GM21360 (cell line): ENCODE results near the gene ME1.
"Not testable (repeated sequence)": the region's sequence is repeated elsewhere in the genome, so short reads cannot be mapped to it uniquely, and the experiment has no call there.

Source experiments
- ATAC-seq: cut with Tn5 transposase; IDR thresholded peaks from one replicate; pipeline ENCODE4 v1.9.1; 2021; ENCODE audit warnings: mild to moderate bottlenecking, moderate library complexity; ENCODE audit not compliant: unreplicated experiment

ME1 gene

DNA sequence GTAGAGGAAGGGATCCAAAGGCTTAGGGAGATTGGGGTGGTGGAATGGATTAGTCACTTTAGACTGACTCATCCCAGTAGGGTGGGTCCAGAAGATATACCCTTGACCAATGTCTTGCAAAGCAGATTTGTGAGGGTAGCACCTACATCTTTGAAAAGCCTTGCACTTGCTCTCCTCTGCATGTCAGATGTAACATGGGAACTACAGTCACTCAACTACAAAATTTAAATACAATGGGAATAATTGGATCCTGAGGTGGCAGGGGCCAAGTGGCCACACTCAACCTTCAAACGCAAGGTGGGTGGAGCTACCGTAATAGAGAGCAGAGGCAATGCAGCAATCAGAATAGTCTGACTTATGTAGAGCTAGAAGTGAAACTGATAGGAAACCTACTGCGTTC lies 71.2 kb downstream of the ME1 start:
- ATAC-seq, result no peak

DNA sequence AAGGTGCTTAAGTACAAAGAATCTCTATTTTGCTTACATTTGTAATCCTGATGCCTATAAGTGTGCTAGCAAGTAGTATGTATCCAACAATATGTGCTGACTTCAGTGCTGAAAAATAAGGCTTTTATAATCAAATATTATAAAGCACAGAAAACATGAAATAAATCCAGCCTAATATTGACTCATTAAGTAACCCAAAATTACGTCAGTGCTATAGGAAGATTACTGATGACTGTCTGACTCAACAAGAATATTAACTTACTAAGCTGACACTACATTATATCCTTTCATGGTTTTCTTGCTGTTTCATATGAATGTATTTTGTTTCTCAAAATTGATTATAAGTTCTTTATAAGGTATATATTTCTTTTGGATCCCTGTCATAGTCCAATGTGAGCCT lies 76.1 kb downstream of the ME1 start:
- ATAC-seq, result no peak

DNA sequence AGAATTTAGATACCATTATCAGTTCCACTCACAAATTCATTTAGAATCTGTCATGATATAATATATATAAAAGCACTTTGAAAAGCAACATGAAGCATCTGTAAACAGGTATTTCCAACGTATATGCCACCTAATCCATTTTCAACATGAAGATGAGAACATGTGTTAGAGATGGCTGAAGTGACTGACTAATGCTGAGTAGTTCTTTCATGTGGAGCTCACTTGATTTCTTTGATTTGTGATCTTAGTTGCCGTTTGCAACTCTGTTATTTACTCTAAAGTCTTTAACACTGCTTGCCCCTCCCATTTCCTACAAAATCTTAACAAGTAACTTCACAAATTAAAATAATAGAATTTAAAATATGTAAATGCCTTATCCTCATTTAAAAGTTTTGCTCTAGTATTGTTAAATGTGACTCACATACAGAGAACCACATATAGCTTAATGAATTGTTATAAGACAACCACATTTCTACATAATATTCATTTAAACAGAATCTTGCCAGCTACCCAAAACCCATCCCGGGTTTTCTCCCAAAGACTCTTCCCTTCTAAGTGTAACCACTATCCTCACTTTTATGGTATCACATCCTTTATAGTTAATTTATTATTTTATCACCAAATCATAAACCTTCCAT lies 78.3 kb downstream of the ME1 start:
- ATAC-seq, result no peak

DNA sequence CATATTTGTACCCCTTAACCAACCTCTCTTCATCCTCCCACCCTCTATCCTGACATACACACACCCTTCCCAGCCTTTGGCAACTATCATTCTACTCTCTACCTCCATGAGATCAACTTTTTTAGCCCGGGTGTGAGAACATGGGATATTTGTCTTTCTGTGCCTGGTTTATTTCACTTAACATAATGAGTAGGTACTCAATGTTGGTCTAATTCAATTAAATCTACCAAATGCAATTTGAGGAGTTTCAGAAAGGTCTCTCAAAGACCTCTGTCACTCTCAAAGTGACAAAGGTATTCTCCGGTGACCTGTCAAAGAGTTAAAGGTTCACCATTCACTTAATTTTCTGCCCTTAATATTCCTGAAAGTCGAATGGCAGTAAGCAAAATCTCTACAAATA lies 87.7 kb downstream of the ME1 start:
- no peak for ATAC-seq

DNA sequence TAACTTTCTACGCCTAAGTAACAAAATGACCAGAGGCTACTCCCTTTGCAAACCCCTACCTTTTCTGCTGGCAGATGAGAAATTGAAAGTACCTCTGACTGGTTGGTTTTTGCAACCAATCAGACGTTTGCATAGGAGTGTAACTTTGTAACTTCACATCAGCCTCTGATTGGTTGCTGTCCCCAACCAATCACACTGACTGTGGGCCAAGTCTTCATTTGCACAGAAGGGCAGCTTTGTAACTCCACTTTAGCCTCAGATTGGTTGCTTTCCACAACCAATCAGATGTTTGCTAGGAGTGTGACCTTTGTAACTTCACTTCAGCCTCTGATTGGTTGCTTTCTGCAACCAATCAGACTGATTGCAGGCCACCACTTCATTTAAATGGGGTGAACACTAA lies 89.1 kb downstream of the ME1 start:
- no peak for ATAC-seq

DNA sequence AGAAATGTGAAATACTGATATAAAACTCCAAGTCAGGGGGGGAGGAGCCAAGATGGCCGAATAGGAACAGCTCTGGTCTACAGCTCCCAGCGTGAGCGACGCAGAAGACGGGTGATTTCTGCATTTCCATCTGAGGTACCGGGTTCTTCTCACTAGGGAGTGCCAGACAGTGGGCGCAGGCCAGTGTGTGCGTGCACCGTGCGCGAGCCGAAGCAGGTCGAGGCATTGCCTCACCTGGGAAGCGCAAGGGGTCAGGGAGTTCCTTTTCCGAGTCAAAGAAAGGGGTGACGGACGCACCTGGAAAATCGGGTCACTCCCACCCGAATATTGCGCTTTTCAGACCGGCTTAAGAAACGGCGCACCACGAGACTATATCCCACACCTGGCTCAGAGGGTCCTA lies 96.9 kb downstream of the ME1 start:
- ATAC-seq, result not testable (repeated sequence)

DNA sequence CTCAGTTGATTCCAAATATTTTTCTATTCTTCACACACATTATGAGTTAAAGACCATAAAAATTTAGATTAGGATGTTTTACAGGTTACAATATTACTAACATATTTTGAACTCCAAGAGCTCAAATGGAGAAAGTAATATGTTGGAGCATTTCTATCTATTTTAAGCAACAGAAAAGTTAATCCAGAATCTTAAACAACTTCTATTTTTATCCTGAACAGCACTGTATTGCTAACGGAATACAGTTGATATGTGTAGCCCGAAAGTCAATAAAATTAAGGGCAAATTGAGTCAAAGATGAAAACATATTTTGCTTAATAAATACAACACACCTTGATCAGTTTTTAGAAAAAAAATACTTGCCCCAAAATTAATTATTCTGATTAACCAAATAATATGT lies 97.4 kb downstream of the ME1 start:
- no peak for ATAC-seq

DNA sequence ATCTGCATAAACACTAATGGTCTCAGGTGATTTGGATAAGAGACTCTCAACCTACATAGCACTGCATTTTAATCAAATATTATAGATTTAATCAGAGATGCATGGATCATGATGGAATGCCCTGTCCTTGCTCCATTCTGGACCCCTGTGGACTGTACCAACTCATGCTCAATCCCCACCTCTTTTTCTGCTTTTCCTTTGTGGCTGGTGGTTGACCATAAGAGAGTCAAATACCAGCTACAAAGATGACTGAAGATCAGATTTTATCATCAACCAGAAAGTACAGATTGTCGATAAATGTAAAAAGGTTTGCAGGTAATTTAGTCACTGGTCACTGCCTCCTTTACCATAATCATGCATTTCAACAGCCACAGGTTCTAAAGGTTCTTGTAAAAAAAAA lies 116.2 kb downstream of the ME1 start:
- ATAC-seq, result no peak

DNA sequence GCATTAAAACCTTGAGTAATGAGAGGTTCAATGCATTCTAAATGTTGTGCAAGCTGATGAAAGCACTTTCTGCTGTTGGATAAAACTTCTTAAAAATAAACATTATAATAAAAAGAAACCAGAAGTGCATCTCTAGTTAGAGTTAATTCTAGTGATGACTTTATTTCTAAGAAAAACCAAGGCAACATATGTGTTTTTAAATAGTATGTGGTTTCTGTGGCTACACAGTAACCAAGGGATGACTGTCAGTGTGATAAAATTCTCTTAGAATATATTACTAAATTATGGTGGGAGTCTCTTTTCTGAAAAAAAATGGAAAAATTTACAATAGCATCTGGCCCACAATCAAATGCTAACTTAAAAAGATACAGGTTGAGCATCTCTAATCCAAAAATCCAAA lies 117.0 kb downstream of the ME1 start:
- no peak for ATAC-seq

DNA sequence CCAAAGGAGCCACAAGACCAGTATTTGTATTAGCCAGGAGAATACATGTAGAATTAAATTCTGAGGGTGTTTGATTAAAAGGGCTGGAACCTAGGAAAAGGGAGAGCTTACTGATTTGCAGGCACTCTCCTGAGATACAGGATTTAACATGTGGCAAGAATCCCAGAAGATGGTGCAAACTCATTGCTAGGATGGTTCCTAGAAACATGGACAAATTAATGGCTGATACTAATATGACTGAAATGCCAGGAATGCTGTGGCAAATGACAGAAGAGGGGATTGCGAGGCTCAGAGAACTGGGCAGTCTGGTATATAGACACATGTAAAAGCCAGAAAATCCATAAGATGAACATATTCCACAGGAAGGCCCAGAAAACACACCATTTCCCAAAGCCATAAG lies 119.6 kb downstream of the ME1 start:
- ATAC-seq, result no peak

DNA sequence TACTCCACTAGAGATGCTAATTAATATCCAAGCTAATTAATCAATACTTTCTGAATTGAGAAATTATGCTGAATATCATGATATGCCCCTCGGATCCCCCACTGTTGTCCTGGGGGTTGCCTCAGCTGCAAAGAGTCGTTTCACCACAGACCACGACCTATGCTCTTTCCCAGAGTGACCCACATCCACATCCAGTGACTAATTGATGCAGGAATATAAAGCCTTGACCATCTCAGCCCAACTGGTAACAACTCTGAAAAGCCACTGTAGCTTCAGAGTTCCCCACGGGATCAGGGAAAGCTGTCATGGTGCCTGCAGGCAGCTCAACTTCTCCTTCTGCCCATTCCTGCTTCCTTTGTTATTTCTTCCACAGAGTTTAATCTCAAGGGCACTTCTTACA lies 120.8 kb downstream of the ME1 start:
- no peak for ATAC-seq

DNA sequence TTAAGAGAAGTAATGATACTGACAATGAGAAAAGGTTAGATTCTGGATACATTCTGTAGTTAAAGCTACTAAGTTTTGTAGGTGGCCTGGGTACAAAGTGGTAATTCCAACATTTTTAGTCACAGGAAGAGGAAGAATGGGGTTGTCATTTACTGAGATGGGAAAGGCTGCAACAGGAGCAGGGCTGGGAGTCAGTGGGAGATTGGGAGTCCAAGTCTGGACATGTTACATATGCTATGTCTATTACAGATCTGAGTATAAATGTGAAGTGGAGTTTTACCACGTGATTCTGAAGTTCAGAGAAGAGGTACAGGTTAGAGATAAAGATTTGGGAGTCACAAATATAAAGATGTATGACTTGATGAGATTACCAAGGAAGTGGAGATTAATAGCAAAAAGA lies 121.5 kb downstream of the ME1 start:
- no peak for ATAC-seq

DNA sequence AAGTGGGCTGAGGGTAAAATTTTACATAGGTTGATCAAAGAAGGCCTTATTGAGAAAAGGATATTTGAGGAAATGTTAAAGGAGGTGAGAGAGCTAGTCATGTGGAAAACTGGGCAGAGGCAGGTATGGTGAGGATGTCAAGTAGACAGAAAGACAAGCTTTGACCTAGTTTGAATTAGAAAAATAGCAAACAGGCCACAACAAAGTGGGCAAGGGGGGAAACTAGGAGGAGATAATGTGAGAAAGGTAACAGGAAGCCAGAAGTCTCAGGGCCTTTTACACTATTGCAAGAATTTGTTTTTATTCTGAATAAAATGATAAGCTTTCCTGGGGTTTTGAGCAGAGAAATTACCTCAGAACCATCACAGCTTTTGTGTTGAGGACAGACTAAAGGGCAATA lies 122.0 kb downstream of the ME1 start:
- ATAC-seq, result no peak

DNA sequence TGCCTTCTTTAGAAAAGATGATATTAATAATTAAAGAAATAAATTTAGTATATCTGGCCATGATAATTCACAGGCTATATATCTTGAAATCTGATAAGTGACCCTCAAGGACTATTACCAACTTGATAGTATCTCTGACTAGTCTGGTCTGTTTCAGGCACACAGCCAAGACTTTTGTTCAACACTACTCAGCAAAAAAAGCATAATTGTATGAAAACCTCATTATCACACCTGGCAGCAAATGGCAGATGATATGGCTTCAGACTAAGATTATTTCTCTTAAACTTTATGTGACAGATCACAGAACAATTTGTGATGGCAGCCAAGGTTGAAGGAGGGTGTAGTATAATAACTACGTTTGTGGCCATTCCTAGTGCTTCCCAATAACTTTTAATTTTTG lies 123.0 kb downstream of the ME1 start:
- no peak for ATAC-seq

DNA sequence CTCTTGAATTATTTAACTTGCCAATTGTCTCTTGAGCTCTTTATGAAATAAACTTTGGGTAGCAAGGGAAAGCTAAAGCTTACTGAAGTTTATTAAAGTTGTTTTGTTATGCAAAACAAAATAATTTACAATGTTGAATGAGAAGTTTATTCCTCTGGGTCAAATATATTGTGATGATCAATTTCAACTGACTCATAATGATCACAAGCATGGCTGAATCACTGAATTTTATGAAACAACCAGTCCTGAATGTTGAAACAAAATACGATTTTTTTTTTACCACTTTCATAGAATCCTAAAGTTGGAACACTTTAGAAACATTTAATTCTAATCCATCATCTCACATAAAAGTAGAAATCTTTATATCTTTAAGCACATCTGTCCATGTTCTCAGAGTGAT lies 127.4 kb downstream of the ME1 start:
- no peak for ATAC-seq

DNA sequence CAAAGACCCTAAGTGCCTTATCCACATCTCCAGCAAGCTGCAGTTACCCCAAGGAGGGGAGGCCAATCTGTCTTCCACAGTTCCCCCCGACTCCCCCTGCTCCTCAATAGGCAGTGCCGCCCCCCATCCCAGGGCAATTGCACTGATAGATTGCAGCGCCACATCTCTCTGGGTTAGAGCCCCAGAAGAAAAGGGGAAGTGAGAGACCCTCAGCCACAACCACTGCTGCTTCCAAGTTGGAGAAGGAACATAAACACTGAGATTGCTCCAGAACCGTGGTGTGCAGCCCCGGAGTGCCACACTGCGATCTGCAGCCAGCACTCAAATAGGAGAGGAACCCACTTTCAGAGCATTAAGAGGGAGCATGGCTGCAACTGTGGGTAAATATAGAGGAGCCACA lies 136.2 kb downstream of the ME1 start:
- no peak for ATAC-seq

DNA sequence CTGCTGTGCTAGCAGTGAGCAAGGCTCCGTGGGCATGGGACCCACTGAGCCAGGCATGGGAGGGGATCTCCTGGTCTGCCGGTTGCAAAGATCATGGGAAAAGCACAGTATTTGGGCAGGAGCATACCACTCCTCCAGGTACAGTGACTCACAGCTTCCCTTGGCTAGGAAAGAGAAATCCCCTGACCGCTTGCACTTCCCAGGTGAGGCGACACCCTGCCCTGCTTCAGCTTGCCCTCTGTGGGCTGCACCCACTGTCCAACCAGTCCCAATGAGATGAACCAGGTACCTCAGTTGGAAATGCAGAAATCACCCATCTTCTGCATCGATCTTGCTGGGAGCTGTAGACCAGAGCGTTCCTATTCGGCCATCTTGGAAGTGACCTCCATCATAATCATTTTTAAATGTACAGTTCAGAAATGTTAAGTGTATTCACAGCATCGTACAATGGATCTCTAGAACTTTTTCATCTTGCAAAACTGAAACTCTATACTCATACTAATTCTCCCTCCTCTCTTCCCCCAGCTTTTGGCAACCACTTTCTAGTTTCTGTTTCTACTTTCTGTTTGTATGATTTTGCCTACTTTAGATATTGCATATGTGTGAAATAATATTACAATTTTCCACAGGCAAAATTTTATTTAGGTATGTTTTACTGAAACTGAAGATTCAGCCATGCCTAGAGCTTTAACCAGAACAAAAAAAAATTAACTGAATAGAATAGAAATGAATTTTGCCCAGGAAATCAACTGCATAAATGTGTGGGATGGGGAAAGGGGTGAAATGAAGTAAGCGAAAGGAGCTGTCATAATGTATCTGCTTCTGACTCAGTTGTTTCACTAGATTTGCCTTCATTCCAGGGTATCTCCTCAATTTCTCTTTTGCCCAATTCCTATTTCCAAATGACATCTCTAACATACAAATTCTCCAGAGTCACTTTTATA lies 137.7 kb downstream of the ME1 start:
- peak; percentile 97 for ATAC-seq

DNA sequence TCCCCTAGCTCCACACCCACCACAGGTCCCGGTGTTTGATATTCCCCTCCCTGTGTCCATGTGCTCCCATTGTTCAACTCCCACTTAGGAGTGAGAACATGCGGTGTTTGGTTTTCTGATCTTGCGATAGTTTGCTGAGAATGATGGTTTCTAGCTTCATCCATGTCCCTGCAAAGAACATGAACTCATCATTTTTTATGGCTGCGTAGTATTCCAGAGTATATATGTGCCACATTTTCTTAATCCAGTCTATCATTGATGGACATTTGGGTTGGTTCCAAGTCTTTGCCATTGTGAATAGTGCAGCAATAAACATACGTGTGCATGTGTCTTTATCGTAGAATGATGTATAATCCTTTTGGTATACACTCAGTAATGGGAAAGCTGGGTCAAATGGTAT lies 143.6 kb downstream of the ME1 start:
- not testable (repeated sequence) for ATAC-seq

DNA sequence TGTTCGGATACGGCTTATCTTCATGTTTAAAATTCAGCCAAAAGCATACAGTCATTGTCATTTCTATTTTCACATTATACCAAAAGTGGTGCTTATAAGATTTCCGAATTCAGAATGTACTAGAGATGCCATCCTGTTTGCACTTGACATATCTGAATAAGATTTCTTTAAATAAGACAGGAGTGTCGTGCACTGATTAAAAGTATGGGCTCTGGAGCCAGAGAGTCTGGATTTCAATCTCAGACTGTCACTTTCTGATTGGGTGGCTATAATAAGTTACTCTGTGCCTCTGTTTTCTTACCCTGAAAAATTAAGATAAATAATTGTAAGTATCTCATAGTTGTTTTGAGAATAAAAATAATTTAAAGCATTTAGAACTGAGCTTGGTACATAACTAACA lies 144.9 kb downstream of the ME1 start:
- ATAC-seq, result no peak

DNA sequence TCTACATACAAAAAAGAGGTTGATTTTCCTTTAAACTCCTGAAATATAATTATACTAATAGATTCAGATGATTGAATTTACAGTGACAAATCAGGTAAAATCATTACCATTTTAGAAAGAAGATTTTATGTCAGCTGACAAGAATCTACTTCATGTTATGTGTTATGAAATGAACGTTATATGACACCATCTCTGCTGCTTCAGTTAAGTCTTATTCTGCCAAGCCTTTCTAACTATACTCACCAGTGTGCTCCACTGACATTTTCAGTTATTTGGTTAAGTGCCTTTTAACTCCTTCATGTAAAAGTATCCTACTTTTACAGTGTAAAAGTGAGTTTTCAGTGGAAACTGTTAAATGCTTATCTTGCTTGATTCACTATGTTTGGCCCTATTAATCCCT lies 157.3 kb downstream of the ME1 start:
- ATAC-seq, result no peak

DNA sequence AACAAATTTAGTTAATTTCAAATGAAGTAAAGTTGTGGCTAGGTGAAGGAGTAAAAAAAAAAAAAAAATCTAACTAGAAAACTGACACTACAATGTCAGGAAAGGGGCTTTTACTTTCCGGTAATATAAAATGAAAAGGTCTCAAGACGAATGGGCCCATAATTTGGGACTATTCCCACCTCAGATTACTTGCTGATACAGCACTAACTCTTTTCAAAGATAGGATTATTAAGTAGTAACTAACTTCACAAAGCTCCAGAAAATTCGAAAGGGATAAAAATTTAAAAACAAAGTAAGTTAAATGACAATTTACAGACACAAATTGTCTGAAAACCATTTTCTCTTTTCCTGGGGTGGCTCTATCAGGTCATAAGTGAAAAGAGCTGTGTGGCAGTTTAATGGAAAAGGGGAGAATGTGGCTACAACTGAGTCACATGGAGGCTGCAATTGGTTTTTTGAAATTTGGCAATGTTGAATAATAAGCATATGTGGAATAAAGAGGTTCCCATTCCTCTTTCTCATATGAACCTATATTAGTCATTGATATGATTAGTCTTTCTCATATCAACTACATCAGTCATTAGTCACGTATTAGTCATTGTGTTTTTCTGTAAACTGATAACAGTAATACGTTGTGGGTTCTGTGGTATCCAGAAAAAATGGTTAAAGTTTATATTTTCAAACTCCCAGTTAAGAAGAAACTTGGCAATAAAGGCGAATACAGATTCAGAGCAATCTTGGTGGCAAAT lies 159.7 kb downstream of the ME1 start:
- ATAC-seq, result no peak

DNA sequence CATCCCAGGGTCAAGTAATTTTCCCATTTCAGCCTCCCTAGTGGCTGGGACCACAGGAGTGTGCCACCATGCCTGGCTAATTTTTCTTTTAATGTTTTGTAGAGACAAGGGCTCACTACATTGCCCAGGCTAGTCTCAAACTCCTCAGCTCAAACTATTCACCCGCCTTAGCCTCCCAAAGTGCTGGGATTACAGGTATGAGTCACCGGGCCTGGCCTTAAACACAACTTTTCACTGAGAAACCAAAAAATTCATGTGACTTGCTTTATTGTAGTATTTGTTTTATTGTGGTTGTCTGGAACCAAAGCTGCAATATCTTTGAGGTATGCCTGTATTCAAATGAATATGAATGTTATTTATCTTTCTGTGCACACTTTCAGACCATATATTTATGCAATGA lies 165.5 kb downstream of the ME1 start:
- no peak for ATAC-seq
